WTC11 (cell line): ENCODE measurements around the gene SLIT1. TPM values are rescaled to one million over a fixed set of nuclear protein-coding genes. Genes with fewer than 3 reads are reported as not detected.

Source experiments
- ATAC-seq: fragments of 200-7000 bp; cut with Tn5 transposase; 2 replicates; pipeline ENCODE4 v1.10.0; 2021; ENCODE audit warnings: mild to moderate bottlenecking, moderate library complexity
- CTCF ChIA-PET: fragments of 300-600 bp; sonication (Branson Sonifier 250); formaldehyde crosslinking; loops from one replicate; lab custom pipeline; 2021; ENCODE audit warnings: antibody characterized with exemption; lab: Charles Lee
- POLR2A ChIA-PET: fragments of 350-600 bp; sonication (Branson Sonifier 250); formaldehyde crosslinking; loops from one replicate; lab custom pipeline; 2021; ENCODE audit warnings: antibody characterized with exemption; lab: Charles Lee
- DNase-seq: peaks from one replicate; pipeline ENCODE4 v3.0.0; 2021; ENCODE audit warnings: low spot score
- H3K27ac Mint-ChIP-seq: 2 replicates; pipeline ENCODE4 v1.8.0; 2021; ENCODE audit warnings: mixed read lengths
- H3K27me3 Mint-ChIP-seq: 2 replicates; pipeline ENCODE4 v1.8.0; 2021; ENCODE audit warnings: low read depth, mild to moderate bottlenecking, moderate library complexity, mixed read lengths
- H3K36me3 Mint-ChIP-seq: 2 replicates; pipeline ENCODE4 v1.8.0; 2021; ENCODE audit warnings: mixed read lengths
- H3K4me1 Mint-ChIP-seq: 2 replicates; pipeline ENCODE4 v1.8.0; 2022; ENCODE audit warnings: mixed read lengths
- H3K4me3 Mint-ChIP-seq: 2 replicates; pipeline ENCODE4 v1.8.0; 2021; ENCODE audit warnings: mild to moderate bottlenecking, moderate library complexity, mixed read lengths
- H3K9me3 Mint-ChIP-seq: 2 replicates; pipeline ENCODE4 v1.8.0; 2021; ENCODE audit warnings: mixed read lengths
- AR ChIP-seq: fragments of 250-450 bp; sonication (Bioruptor Pico); IDR thresholded peaks from 2 replicates; pipeline ENCODE4 v1.9.0; 2021; ENCODE audit warnings: mild to moderate bottlenecking
- ATF1 ChIP-seq: sonication (generic); formaldehyde crosslinking; IDR thresholded peaks from 2 replicates; pipeline ENCODE4 v1.8.1; 2023; ENCODE audit warnings: mild to moderate bottlenecking, moderate library complexity, missing genetic modification reagents
- CDX4 ChIP-seq: fragments of 250-450 bp; sonication (Bioruptor Pico); IDR thresholded peaks from 2 replicates; pipeline ENCODE4 v1.9.0; 2021; ENCODE audit warnings: moderate library complexity, mild to moderate bottlenecking, inconsistent platforms, borderline replicate concordance
- ELF4 ChIP-seq: sonication (generic); formaldehyde crosslinking; IDR thresholded peaks from 2 replicates; pipeline ENCODE4 v1.8.1; 2022; ENCODE audit warnings: low read depth, mild to moderate bottlenecking, moderate library complexity, missing genetic modification reagents
- EMX1 ChIP-seq: fragments of 250-450 bp; sonication (Bioruptor Pico); IDR thresholded peaks from 2 replicates; pipeline ENCODE4 v1.8.0; 2021; ENCODE audit warnings: mild to moderate bottlenecking
- ETV6 ChIP-seq: sonication (generic); formaldehyde crosslinking; IDR thresholded peaks from 2 replicates; pipeline ENCODE4 v1.8.1; 2022; ENCODE audit warnings: mild to moderate bottlenecking, missing genetic modification reagents
- FOXJ3 ChIP-seq: sonication (generic); formaldehyde crosslinking; IDR thresholded peaks from 2 replicates; pipeline ENCODE4 v1.9.0; 2021; ENCODE audit warnings: missing genetic modification reagents, mild to moderate bottlenecking, borderline replicate concordance
- FOXP4 ChIP-seq: sonication (generic); formaldehyde crosslinking; IDR thresholded peaks from 2 replicates; pipeline ENCODE4 v1.8.0; 2022; ENCODE audit warnings: mild to moderate bottlenecking, missing genetic modification reagents
- KAT7 ChIP-seq: sonication (generic); formaldehyde crosslinking; IDR thresholded peaks from 2 replicates; pipeline ENCODE4 v1.8.1; 2023; ENCODE audit warnings: missing genetic modification reagents, mild to moderate bottlenecking, borderline replicate concordance
- NR2C2 ChIP-seq: sonication (generic); formaldehyde crosslinking; IDR thresholded peaks from 2 replicates; pipeline ENCODE4 v1.8.0; 2022; ENCODE audit warnings: mild to moderate bottlenecking, missing genetic modification reagents
- SMAD4 ChIP-seq: sonication (generic); formaldehyde crosslinking; IDR thresholded peaks from 2 replicates; pipeline ENCODE4 v1.8.0; 2022; ENCODE audit warnings: mild to moderate bottlenecking, missing genetic modification reagents
- SP1 ChIP-seq: sonication (generic); formaldehyde crosslinking; conservative IDR thresholded peaks from 2 replicates; pipeline ENCODE4 v1.8.1; 2022; ENCODE audit warnings: missing genetic modification reagents
- ZBTB21 ChIP-seq: sonication (generic); formaldehyde crosslinking; IDR thresholded peaks from 2 replicates; pipeline ENCODE4 v1.8.1; 2023; ENCODE audit warnings: mild to moderate bottlenecking, missing genetic modification reagents, borderline replicate concordance
- ZBTB43 ChIP-seq: sonication (generic); formaldehyde crosslinking; IDR thresholded peaks from 2 replicates; pipeline ENCODE4 v1.8.1; 2023; ENCODE audit warnings: mild to moderate bottlenecking, missing genetic modification reagents
- ZNF121 ChIP-seq: sonication (generic); formaldehyde crosslinking; IDR thresholded peaks from 2 replicates; pipeline ENCODE4 v1.8.0; 2023; ENCODE audit warnings: missing genetic modification reagents
- ZNF219 ChIP-seq: sonication (generic); formaldehyde crosslinking; IDR thresholded peaks from 2 replicates; pipeline ENCODE4 v1.8.0; 2023; ENCODE audit warnings: missing genetic modification reagents, mild to moderate bottlenecking, borderline replicate concordance
- ZNF281 ChIP-seq: sonication (generic); formaldehyde crosslinking; IDR thresholded peaks from 2 replicates; pipeline ENCODE4 v1.8.0; 2023; ENCODE audit warnings: mild to moderate bottlenecking, missing genetic modification reagents
- ZNF416 ChIP-seq: fragments of 250-450 bp; sonication (Bioruptor Pico); IDR thresholded peaks from 2 replicates; pipeline ENCODE4 v1.9.0; 2021; ENCODE audit warnings: mild to moderate bottlenecking, inconsistent platforms
- ZNF425 ChIP-seq: fragments of 250-450 bp; sonication (Bioruptor Pico); conservative IDR thresholded peaks from 2 replicates; pipeline ENCODE4 v1.9.0; 2021; ENCODE audit warnings: mild to moderate bottlenecking
- total RNA-seq: library from RNA; stranded (reverse); gene quantifications from 3 replicates; pipeline ENCODE4 v1.2.3, GENCODE V29; 2021

SLIT1 gene
- total RNA-seq, 1 experiment from 2014 or later, result 1.6 TPM

GRCh38 chr10:96958071-96958470, 227.7 kb downstream of the SLIT1 start:
- Mint-ChIP-seq H3K27ac (no peak overlapping the region), H3K9me3 (no peaks in the 10 kb centered on the region), H3K36me3 (peaks cover 13% of the 10 kb centered on the region), H3K27me3 (no peaks in the 10 kb centered on the region), H3K4me3 (no peak overlapping the region), H3K4me1 (no peaks in the 10 kb centered on the region)
- POLR2A ChIA-PET, result no interaction called here
- ATAC-seq, result no peak
- CTCF ChIA-PET, result interaction anchor here (1.2 kb wide), 1 partner anchor 9 kb away, joined by 3 read pairs; no protein-coding TSS in a partner anchor
- TF ChIP-seq FOXP4 (CRISPR knock-in tag) (no peak), CDX4 (CRISPR knock-in tag) (no peak), AR (CRISPR knock-in tag) (no peak), ZNF416 (no peak), ZBTB21 (CRISPR knock-in tag) (no peak), ZNF281 (no peak), ZNF121 (CRISPR knock-in tag) (no peak), ZNF219 (CRISPR knock-in tag) (no peak), SP1 (no peak), ELF4 (no peak), FOXJ3 (CRISPR knock-in tag) (no peak), EMX1 (CRISPR knock-in tag) (no peak), ATF1 (CRISPR knock-in tag) (no peak), SMAD4 (no peak), NR2C2 (CRISPR knock-in tag) (no peak), ETV6 (CRISPR knock-in tag) (no peak), ZNF425 (CRISPR knock-in tag) (no peak), ZBTB43 (CRISPR knock-in tag) (no peak), KAT7 (CRISPR knock-in tag) (no peak)
- DNase-seq, result no peak
